Liver (tissue), 2 donors: ENCODE data around the gene C18orf32.

Experiments used
- TF ChIP-seq, protein P1 (sequence below): fragments of 150-350 bp; IDR thresholded peaks from 2 replicates; pipeline ENCODE4 v1.5.1; 2017; ENCODE audit warnings: improper control_type of control experiment, low read depth, low read length; ENCODE audit not compliant: missing input control
- TF ChIP-seq, protein P2 (sequence below): IDR thresholded peaks from 2 replicates; pipeline ENCODE4 v1.6.1; 2016; ENCODE audit warnings: antibody characterized with exemption
- donor health status: healthy.

DNA sequence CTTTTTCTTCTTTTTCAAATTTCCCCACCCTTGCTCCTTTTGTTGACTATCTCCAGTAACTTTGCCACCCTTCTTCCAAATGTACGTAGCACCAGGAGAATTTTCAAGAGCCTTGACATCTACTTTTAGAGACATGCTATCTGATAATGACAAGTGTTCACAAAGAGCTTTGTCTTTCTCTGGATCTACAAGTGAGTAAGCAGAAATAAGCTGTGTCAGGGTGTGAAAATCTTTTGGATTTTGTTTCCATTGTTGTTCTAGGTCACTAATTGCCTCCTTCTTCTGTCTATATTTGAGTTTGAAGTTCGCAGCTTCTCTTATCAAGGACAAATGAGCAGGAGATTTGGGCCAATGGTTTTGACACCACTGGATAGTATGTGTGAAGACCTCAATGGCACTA is 8.4 kb upstream of the C18orf32 start:
- TF ChIP-seq, protein P1, sequence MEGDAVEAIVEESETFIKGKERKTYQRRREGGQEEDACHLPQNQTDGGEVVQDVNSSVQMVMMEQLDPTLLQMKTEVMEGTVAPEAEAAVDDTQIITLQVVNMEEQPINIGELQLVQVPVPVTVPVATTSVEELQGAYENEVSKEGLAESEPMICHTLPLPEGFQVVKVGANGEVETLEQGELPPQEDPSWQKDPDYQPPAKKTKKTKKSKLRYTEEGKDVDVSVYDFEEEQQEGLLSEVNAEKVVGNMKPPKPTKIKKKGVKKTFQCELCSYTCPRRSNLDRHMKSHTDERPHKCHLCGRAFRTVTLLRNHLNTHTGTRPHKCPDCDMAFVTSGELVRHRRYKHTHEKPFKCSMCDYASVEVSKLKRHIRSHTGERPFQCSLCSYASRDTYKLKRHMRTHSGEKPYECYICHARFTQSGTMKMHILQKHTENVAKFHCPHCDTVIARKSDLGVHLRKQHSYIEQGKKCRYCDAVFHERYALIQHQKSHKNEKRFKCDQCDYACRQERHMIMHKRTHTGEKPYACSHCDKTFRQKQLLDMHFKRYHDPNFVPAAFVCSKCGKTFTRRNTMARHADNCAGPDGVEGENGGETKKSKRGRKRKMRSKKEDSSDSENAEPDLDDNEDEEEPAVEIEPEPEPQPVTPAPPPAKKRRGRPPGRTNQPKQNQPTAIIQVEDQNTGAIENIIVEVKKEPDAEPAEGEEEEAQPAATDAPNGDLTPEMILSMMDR: no peak
- TF ChIP-seq, protein P2, sequence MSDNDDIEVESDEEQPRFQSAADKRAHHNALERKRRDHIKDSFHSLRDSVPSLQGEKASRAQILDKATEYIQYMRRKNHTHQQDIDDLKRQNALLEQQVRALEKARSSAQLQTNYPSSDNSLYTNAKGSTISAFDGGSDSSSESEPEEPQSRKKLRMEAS: no peak
